Suprapubic skin (tissue), 4 donors: Measurements from ENCODE around the gene SPRY4.
"Not testable (repeated sequence)": the region's sequence is repeated elsewhere in the genome, so short reads cannot be mapped to it uniquely, and the experiment has no call there.

ENCODE experiments used
- CTCF ChIP-seq, 2 donors: fragments of 200-600 bp in 1 of 2; fragments of 450-650 bp in 1 of 2; sonication (generic) in 1 of 2; IDR thresholded peaks; one replicate each; pipeline ENCODE4 v1.5.1; 2016 to 2019; ENCODE audit warnings: antibody characterized with exemption in 2 of 2, mild to moderate bottlenecking in 1 of 2, moderate library complexity in 1 of 2
- POLR2A ChIP-seq, 2 donors: fragments of 450-650 bp; IDR thresholded peaks; one replicate each; pipeline ENCODE4 v1.6.1; 2017; ENCODE audit warnings: antibody characterized with exemption in 2 of 2, mild to moderate bottlenecking in 2 of 2, moderate library complexity in 2 of 2
- POLR2AphosphoS5 ChIP-seq, 3 donors: sonication (generic); formaldehyde crosslinking; IDR thresholded peaks; one replicate each; pipeline ENCODE4 v1.6.1; 2017; ENCODE audit warnings: antibody characterized with exemption in 3 of 3

- TF ChIP-seq CTCF, POLR2A, POLR2AphosphoS5 (IDR thresholded peaks at IDR 0.05): not testable (repeated sequence)
Measured at GRCh38 chr5:142333749-142334148, 8.9 kb upstream of the SPRY4 start.
